Ishikawa (cell line): Measurements from ENCODE around the gene WDFY1.

Source experiments
- FOXM1 ChIP-seq: IDR thresholded peaks from 2 replicates; pipeline ENCODE4 v1.6.1; 2012; ENCODE audit warnings: low read depth, borderline replicate concordance
- RAD21 ChIP-seq: IDR thresholded peaks from 2 replicates; pipeline ENCODE4 v1.6.1; 2012; ENCODE audit warnings: low read depth
- TCF12 ChIP-seq: IDR thresholded peaks from 2 replicates; pipeline ENCODE4 v1.6.1; 2012; ENCODE audit warnings: low read depth
- TEAD4 ChIP-seq: IDR thresholded peaks from 2 replicates; pipeline ENCODE4 v1.6.1; 2012
- YY1 ChIP-seq: IDR thresholded peaks from 2 replicates; pipeline ENCODE4 v1.6.1; 2012; ENCODE audit warnings: low read depth
- TF ChIP-seq, protein P1 (sequence below): IDR thresholded peaks from 2 replicates; pipeline ENCODE4 v1.6.1; 2012; ENCODE audit warnings: low read depth, mild to moderate bottlenecking
- TF ChIP-seq, protein P2 (sequence below): IDR thresholded peaks from 2 replicates; pipeline ENCODE4 v1.6.1; 2012

DNA sequence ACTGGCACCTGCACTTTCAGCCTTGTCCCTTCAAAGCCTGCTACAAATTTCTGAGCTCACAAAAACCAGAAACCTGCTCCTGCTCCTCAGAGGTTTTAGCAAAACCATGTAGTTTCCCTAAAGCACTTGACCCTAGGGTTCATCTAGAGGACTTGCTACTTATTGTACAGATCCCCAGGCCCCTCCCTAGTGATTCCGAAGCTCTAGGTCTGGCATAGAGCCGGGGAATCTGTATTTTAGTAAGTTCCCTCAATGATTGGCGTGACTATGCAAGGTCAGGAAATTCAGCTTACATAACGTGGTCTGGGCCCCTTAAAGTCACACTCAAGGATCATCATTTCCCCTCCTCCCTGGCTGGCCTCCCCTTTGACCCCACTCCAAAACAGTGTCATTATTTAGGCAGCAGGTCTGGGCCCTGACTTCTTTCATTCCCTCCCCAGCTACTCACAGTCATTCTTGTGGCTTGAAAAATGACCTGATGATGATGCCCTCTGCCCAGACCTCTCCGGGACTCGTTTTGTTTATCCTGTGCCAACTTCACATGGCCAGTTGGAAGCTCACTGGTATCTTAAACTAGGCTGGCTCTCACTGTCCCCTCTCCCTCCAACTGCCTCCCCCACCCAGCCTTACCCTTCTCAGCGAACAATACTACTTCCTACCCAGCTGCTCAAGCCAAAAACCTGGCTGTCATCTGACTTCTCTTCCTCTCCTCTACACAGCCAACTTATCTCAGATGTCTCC, 36.0 kb downstream of the WDFY1 start:
- TF ChIP-seq FOXM1 (no peak), TCF12 (no peak), RAD21 (no peak), YY1 (no peak), TEAD4 (no peak)
- TF ChIP-seq, protein P1, sequence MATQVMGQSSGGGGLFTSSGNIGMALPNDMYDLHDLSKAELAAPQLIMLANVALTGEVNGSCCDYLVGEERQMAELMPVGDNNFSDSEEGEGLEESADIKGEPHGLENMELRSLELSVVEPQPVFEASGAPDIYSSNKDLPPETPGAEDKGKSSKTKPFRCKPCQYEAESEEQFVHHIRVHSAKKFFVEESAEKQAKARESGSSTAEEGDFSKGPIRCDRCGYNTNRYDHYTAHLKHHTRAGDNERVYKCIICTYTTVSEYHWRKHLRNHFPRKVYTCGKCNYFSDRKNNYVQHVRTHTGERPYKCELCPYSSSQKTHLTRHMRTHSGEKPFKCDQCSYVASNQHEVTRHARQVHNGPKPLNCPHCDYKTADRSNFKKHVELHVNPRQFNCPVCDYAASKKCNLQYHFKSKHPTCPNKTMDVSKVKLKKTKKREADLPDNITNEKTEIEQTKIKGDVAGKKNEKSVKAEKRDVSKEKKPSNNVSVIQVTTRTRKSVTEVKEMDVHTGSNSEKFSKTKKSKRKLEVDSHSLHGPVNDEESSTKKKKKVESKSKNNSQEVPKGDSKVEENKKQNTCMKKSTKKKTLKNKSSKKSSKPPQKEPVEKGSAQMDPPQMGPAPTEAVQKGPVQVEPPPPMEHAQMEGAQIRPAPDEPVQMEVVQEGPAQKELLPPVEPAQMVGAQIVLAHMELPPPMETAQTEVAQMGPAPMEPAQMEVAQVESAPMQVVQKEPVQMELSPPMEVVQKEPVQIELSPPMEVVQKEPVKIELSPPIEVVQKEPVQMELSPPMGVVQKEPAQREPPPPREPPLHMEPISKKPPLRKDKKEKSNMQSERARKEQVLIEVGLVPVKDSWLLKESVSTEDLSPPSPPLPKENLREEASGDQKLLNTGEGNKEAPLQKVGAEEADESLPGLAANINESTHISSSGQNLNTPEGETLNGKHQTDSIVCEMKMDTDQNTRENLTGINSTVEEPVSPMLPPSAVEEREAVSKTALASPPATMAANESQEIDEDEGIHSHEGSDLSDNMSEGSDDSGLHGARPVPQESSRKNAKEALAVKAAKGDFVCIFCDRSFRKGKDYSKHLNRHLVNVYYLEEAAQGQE, result no peak
- TF ChIP-seq, protein P2, sequence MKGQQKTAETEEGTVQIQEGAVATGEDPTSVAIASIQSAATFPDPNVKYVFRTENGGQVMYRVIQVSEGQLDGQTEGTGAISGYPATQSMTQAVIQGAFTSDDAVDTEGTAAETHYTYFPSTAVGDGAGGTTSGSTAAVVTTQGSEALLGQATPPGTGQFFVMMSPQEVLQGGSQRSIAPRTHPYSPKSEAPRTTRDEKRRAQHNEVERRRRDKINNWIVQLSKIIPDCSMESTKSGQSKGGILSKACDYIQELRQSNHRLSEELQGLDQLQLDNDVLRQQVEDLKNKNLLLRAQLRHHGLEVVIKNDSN, result no peak
